Fibroblast of lung (primary cell): Measurements from ENCODE around the gene FERMT2.

Experiments
- CTCF ChIP-seq, 2 donors: IDR thresholded peaks in 1 of 2; conservative IDR thresholded peaks in 1 of 2; 1 replicate in 1 of 2; 2 replicates in 1 of 2; pipeline ENCODE4 v1.5.1; 2011 to 2012; ENCODE audit warnings: low read length in 2 of 2, control low read depth in 1 of 2, inconsistent platforms in 1 of 2, low read depth in 1 of 2, mild to moderate bottlenecking in 1 of 2
- EZH2 ChIP-seq: IDR thresholded peaks from 2 replicates; pipeline ENCODE4 v1.5.1; 2012; ENCODE audit warnings: low read length, control low read depth, mild to moderate bottlenecking; ENCODE audit errors: missing control alignments

GRCh38 chr14:52948836-52949235 is 2.0 kb downstream of the FERMT2 start:
- TF ChIP-seq CTCF (conservative IDR thresholded peaks at IDR 0.05 in 1 of 2, IDR thresholded peaks at IDR 0.05 in 1 of 2; ENCODE audit: low read depth in 1 of 2, low read length in 2 of 2) (no peak), EZH2 (no peak)
